Stimulated activated effector memory CD8-positive, alpha-beta T cell treated with anti-CD3 and anti-CD28 coated beads, Interleukin-12 subunit alpha, Interleukin-12 subunit beta, amount 100 ng/mL, for 72 hours (primary cell): ENCODE results near the gene SENP1.
"Not testable (repeated sequence)": the region's sequence is repeated elsewhere in the genome, so short reads cannot be mapped to it uniquely, and the experiment has no call there.

Source experiments
- ATAC-seq: fragments of 150-1000 bp; cut with Tn5 transposase; 2 replicates; pipeline ENCODE4 v1.10.0; 2021
- DNase-seq, 2 donors: peaks; one replicate each; pipeline ENCODE4 v3.0.0; 2021 to 2022; ENCODE audit warnings: low spot score in 2 of 2
- H3K27ac Mint-ChIP-seq: one replicate; pipeline ENCODE4 v1.8.0; 2022; ENCODE audit warnings: mild to moderate bottlenecking, mixed read lengths
- H3K36me3 Mint-ChIP-seq: one replicate; pipeline ENCODE4 v1.8.0; 2022; ENCODE audit warnings: mild to moderate bottlenecking, mixed read lengths
- H3K4me1 Mint-ChIP-seq: one replicate; pipeline ENCODE4 v1.8.0; 2022; ENCODE audit warnings: mixed read lengths
- H3K4me3 Mint-ChIP-seq: one replicate; pipeline ENCODE4 v1.8.0; 2022; ENCODE audit warnings: mild to moderate bottlenecking, mixed read lengths
- H3K9me3 Mint-ChIP-seq: one replicate; pipeline ENCODE4 v1.8.0; 2022; ENCODE audit warnings: mixed read lengths

Gene SENP1

DNA sequence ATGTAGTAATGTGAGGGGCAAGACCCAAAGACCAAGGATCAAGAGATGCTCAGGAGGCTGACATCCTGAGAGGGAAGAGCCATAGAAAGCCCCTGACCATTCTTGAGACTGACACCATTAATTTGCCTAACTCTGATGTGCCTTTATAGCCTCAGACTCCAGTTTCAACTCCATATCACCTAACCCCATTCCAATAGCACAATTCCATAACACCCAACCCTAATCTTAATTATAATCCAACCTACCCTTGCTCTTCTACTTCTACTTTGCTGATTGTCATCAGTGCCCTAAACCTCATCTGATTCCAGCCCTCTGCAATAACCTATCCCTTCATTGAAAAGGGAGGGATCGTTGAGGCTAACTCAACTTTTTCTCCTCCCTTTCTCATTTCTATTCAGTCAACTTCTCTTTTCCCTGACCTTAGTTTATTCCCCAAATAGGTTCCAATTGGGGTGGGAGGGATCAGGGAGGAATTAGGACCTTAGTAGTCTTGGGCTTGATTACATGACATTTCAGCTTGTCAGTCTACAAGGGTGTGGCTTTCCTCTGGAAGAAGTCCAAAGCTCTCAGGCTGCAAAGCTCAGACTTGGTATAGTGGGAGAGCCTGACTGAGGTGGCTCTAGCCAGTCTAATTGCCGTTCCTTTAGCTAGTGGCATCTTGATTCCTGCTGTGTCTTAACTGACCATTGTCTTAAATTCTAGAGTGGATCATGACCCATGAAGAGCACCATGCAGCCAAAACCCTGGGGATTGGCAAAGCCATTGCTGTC lies 16.4 kb upstream of the SENP1 start:
- DNase-seq: no peak
- peaks cover 10% of the 10 kb centered on the region for H3K36me3 Mint-ChIP-seq
- ATAC-seq: no peak
- H3K4me3 Mint-ChIP-seq: no peak overlapping the region
- H3K27ac Mint-ChIP-seq: no peak overlapping the region
- peaks cover 7% of the 10 kb centered on the region for H3K4me1 Mint-ChIP-seq
- H3K9me3 Mint-ChIP-seq: no peaks in the 10 kb centered on the region

DNA sequence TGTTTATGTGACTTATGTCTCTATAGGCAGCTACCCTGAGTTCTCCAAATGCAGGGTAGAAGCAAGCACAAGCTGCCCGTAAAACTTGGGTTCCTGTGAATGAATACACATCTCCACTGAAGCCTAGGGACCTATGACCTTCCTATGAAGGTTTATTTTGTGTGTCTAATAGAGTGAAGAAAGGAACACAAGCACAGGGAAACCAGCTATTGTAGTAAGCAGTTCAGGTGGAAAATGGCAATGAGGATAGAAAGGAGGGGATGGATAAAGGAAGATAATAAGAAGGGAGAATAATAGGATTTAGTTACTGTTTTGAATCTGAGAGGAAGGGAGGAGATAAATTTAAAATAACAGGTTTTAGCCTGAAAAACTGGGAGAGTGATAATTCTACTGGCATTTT lies 15.6 kb upstream of the SENP1 start:
- H3K4me3 Mint-ChIP-seq: no peak overlapping the region
- DNase-seq (no peak), ATAC-seq (no peak)
- H3K36me3 Mint-ChIP-seq: peaks cover 7% of the 10 kb centered on the region
- H3K4me1 Mint-ChIP-seq: peaks cover 7% of the 10 kb centered on the region
- H3K27ac Mint-ChIP-seq: no peak overlapping the region
- H3K9me3 Mint-ChIP-seq: no peaks in the 10 kb centered on the region

- ATAC-seq: no peak
- peak overlapping the region; percentile 95 for H3K4me3 Mint-ChIP-seq
- DNase-seq: no peak
- H3K27ac Mint-ChIP-seq: peak overlapping the region; percentile 87
- no peaks in the 10 kb centered on the region for H3K9me3 Mint-ChIP-seq
- H3K36me3 Mint-ChIP-seq: peaks cover 7% of the 10 kb centered on the region
- peaks cover 7% of the 10 kb centered on the region for H3K4me1 Mint-ChIP-seq
Observed at GRCh38 chr12:48119834-48120195, 13.9 kb upstream of the SENP1 start.

GRCh38 chr12:48119078-48119833 lies 13.4 kb upstream of the SENP1 start, which contains the start of gene PFKM:
PFKM (plus strand) TSS chr12:48119364; CDS start chr12:48122775, 3,411 bp downstream.
- peaks cover 7% of the 10 kb centered on the region for H3K36me3 Mint-ChIP-seq
- H3K4me1 Mint-ChIP-seq: peaks cover 7% of the 10 kb centered on the region
- H3K4me3 Mint-ChIP-seq: peak within 1 kb of the TSS; percentile 95
- DNase-seq (peak; percentile 36 to 66), ATAC-seq (peak; percentile 99)
- H3K27ac Mint-ChIP-seq: peak within 1 kb of the TSS; percentile 87
- H3K9me3 Mint-ChIP-seq: no peaks in the 10 kb centered on the region

- Mint-ChIP-seq H3K36me3 (peaks cover 6% of the 10 kb centered on the region), H3K4me1 (peaks cover 7% of the 10 kb centered on the region), H3K9me3 (no peaks in the 10 kb centered on the region), H3K4me3 (peak overlapping the region; percentile 95), H3K27ac (peak overlapping the region; percentile 87)
- ATAC-seq: no peak
- no peak for DNase-seq
Observed at GRCh38 chr12:48118284-48118871, 12.5 kb upstream of the SENP1 start.

DNA sequence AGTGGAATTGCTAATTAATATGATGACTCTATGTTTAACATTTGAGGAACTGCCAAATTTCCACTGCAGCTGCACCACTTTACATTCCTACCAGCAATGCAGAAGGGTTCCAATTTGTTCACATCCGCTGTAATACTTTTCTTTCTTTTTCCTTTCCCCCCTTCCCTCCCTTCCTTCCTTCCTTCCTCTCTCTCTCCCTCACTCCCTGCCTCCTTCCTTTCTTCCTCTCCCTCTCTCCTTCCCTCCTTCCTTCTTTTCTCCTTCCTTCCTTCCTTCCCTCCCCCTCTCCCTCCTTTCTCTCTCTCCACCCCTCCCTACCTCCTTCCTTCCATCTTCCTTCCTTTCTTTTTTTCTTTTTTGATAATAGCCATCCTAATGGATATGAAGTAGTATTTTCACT lies 10.1 kb upstream of the SENP1 start:
- H3K4me3 Mint-ChIP-seq: no peak overlapping the region
- no peaks in the 10 kb centered on the region for H3K36me3 Mint-ChIP-seq
- no peak for ATAC-seq
- H3K27ac Mint-ChIP-seq: no peak overlapping the region
- no peaks in the 10 kb centered on the region for H3K9me3 Mint-ChIP-seq
- DNase-seq: no peak
- peaks cover 7% of the 10 kb centered on the region for H3K4me1 Mint-ChIP-seq

GRCh38 chr12:48111312-48111693 lies 5.4 kb upstream of the SENP1 start:
- not testable (repeated sequence) for H3K9me3 Mint-ChIP-seq, H3K36me3 Mint-ChIP-seq, H3K4me3 Mint-ChIP-seq, DNase-seq, H3K27ac Mint-ChIP-seq, ATAC-seq
- peaks cover 19% of the 10 kb centered on the region for H3K4me1 Mint-ChIP-seq

DNA sequence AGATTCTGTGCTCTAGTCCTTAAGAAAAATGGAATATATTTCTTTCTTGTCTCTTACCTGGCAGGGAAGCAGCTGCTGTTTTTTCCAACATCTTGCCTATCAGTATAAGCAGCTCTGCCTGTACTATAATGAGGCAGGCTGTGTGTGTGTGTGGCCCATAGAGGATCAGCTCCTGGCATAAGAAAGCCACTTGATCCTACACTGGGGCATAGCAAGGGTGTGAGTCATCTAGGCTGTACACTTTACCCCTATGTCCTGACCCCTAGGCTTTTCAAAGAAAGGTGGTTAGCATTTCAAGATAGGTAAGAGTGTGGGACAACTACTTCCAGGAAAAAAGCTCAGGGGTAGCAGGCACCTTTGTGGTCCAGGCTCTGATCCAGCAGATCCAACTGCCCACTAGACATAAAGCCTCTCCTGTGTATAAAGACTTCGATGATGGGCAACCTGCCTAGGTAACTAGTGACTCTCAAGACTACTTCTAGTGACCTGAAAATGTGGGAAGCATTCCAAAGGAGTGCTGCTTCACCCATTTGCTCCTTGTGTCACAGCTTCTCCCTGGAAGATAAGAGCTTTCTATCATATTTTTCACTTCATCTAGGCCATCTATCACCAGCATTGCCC lies 4.9 kb upstream of the SENP1 start:
- Mint-ChIP-seq H3K36me3 (peaks cover 10% of the 10 kb centered on the region), H3K4me3 (no peak overlapping the region), H3K27ac (no peak overlapping the region), H3K9me3 (no peaks in the 10 kb centered on the region), H3K4me1 (peaks cover 20% of the 10 kb centered on the region)
- DNase-seq: no peak
- ATAC-seq: no peak

GRCh38 chr12:48109424-48109823 lies 3.5 kb upstream of the SENP1 start:
- Mint-ChIP-seq H3K4me3 (no peak overlapping the region), H3K27ac (no peak overlapping the region), H3K9me3 (no peaks in the 10 kb centered on the region), H3K4me1 (peaks cover 26% of the 10 kb centered on the region), H3K36me3 (peaks cover 18% of the 10 kb centered on the region)
- DNase-seq (no peak), ATAC-seq (no peak)

DNA sequence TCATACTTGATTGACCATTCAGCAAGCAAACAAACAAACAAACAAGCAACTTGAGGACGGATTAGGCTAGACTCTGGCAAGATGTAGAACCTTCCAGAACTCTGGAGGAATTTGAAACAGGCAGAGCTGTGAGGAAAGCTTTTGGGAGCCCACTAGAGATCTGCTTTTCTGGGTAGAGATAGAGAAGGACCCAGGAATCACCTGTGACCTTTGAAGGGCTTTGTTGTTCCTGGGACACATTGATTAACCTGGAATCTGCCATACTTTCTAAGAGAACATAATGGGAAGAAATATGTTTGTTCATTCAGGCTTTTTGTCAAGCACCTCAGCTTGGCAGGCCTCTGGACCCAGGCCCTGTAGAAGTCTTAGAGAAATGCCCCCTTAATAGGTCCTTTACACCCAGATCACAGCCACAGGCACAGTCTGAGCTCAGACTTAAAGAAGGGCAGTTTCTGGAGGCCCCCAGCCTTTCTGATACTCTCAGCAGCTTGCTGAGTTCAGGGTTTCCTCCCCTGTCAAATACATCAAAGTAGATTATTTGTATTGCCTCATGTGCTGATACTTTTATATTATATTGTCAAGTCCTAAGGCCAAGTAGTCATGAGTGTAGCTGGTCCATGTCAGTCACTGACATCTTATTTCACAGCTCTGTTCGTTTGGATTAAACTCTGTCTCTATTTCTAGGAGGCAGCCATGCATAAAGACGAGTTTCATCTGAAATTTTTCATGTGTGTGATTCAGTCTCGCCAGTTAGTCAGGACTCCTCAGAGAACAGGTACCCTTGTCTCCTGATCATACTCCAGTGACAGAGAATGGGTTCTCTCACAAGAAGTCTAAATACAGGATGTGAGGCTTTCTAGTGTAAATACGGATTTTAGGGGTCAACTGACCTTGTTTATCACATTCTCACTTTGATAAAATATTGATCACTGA lies 1.1 kb upstream of the SENP1 start:
- no peak for ATAC-seq
- H3K4me1 Mint-ChIP-seq: peaks cover 41% of the 10 kb centered on the region
- peak overlapping the region; percentile 84 for H3K4me3 Mint-ChIP-seq
- H3K36me3 Mint-ChIP-seq: peaks cover 18% of the 10 kb centered on the region
- H3K9me3 Mint-ChIP-seq: no peaks in the 10 kb centered on the region
- DNase-seq: no peak
- H3K27ac Mint-ChIP-seq: peak overlapping the region; percentile 97

DNA sequence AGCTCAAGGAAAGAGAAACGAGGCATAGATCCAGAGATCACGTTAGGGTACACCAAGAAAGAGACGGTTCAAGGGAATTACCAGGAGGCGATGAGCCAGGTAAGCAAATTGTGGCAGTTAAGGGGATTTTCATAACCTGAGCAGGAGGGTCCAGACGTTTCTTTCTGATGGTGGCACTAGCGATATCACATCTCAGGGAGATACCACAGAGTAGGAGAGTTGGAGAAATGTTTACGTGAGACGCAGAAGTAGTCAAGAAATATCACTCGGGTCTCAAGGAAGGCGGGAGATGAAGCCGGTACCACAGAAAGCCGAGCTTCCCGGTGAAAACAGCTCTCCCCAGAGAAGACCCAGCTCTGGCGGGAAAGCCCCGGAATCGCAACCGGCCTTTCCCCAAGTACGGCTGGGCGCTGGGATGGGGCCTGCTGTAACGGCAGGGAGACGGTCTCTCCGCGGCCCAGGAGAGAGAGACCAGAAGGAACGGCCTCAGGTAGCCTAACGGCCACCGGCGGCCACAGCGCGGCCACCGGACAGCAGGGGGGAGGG lies 485 bp downstream of the SENP1 start:
- peak; percentile 62 for ATAC-seq
- Mint-ChIP-seq H3K4me1 (peaks cover 41% of the 10 kb centered on the region), H3K9me3 (no peaks in the 10 kb centered on the region), H3K4me3 (peak overlapping the region; percentile 84), H3K36me3 (peaks cover 18% of the 10 kb centered on the region), H3K27ac (peak overlapping the region; percentile 97)
- peak in 1 of 2 donors; percentile 39 for DNase-seq

GRCh38 chr12:48104531-48104930 lies 1.3 kb downstream of the SENP1 start:
- no peaks in the 10 kb centered on the region for H3K9me3 Mint-ChIP-seq
- H3K36me3 Mint-ChIP-seq: peaks cover 18% of the 10 kb centered on the region
- ATAC-seq: no peak
- peak overlapping the region; percentile 97 for H3K27ac Mint-ChIP-seq
- peaks cover 36% of the 10 kb centered on the region for H3K4me1 Mint-ChIP-seq
- peak overlapping the region; percentile 84 for H3K4me3 Mint-ChIP-seq
- no peak for DNase-seq

- Mint-ChIP-seq H3K36me3 (peaks cover 100% of the 10 kb centered on the region), H3K4me1 (no peaks in the 10 kb centered on the region), H3K9me3 (no peaks in the 10 kb centered on the region), H3K27ac (no peak overlapping the region), H3K4me3 (no peak overlapping the region)
- ATAC-seq: no peak
- no peak for DNase-seq
Observed at GRCh38 chr12:48092611-48093010, 13.3 kb downstream of the SENP1 start.

GRCh38 chr12:48086327-48086726 lies 19.6 kb downstream of the SENP1 start:
- Mint-ChIP-seq H3K4me3 (no peak overlapping the region), H3K9me3 (no peaks in the 10 kb centered on the region), H3K4me1 (no peaks in the 10 kb centered on the region), H3K36me3 (peaks cover 100% of the 10 kb centered on the region), H3K27ac (no peak overlapping the region)
- no peak for ATAC-seq
- DNase-seq: no peak
